MCF 10A (cell line): ENCODE data around the gene MTHFD2. TPM values are rescaled to one million over a fixed set of nuclear protein-coding genes. Genes with fewer than 3 reads are reported as not detected.

Experiments used
- BruUV-seq: library from RNA; stranded (reverse); fragments of 400-500 nt; replicated peaks from 2 replicates; lab custom pipeline; 2021; lab: Mats Ljungman, UMichigan
- CTCF ChIA-PET: fragments of 300-600 bp; sonication (Branson Sonifier 250); formaldehyde crosslinking; extraction: SDS; loops from one replicate; lab custom pipeline; 2021; ENCODE audit warnings: antibody characterized with exemption, inconsistent platforms; lab: Yijun Ruan, JAX
- POLR2A ChIA-PET: fragments of 300-600, 350-650 bp; sonication (Branson Sonifier 250); formaldehyde crosslinking; extraction: SDS; loops from one replicate; lab custom pipeline; 2020; ENCODE audit warnings: antibody characterized with exemption, inconsistent platforms; lab: Yijun Ruan, JAX
- DNase-seq: peaks from one replicate; pipeline ENCODE4 v3.0.0-alpha.2; 2018; ENCODE audit not compliant: unreplicated experiment
- H3K27ac Mint-ChIP-seq: one replicate; pipeline ENCODE4 v1.8.0; 2022; ENCODE audit warnings: mild to moderate bottlenecking, low read depth, mixed read lengths; ENCODE audit not compliant: unreplicated experiment
- H3K27me3 Mint-ChIP-seq: one replicate; pipeline ENCODE4 v1.8.0; 2022; ENCODE audit warnings: mixed read lengths; ENCODE audit not compliant: insufficient read depth, unreplicated experiment
- H3K36me3 Mint-ChIP-seq: one replicate; pipeline ENCODE4 v1.8.0; 2022; ENCODE audit warnings: mild to moderate bottlenecking, moderate library complexity, mixed read lengths; ENCODE audit not compliant: insufficient read depth, unreplicated experiment
- H3K4me1 Mint-ChIP-seq: one replicate; pipeline ENCODE4 v1.8.0; 2022; ENCODE audit warnings: mixed read lengths; ENCODE audit not compliant: insufficient read depth, unreplicated experiment
- H3K4me3 Mint-ChIP-seq: one replicate; pipeline ENCODE4 v1.8.0; 2022; ENCODE audit warnings: mild to moderate bottlenecking, moderate library complexity, mixed read lengths; ENCODE audit not compliant: unreplicated experiment
- H3K9me3 Mint-ChIP-seq: one replicate; pipeline ENCODE4 v1.8.0; 2022; ENCODE audit warnings: mixed read lengths; ENCODE audit not compliant: unreplicated experiment
- CTCF ChIP-seq: fragments of 200-600 bp; IDR thresholded peaks from one replicate; pipeline ENCODE4 v1.8.0; 2022; ENCODE audit warnings: antibody characterized with exemption, mild to moderate bottlenecking; ENCODE audit not compliant: unreplicated experiment
- intact Hi-C: fragments of 100-400 bp; cut with micrococcal nuclease; formaldehyde crosslinking; loops from 2 replicates; pipeline ENCODE4 v1.14.1; 2022
- total RNA-seq: library from RNA; stranded (reverse); gene quantifications from 2 replicates; pipeline ENCODE4 v1.2.3, GENCODE V29; 2022

Gene MTHFD2
- total RNA-seq, 1 experiment from 2014 or later, result 470 TPM

- Mint-ChIP-seq H3K9me3 (no peaks in the 10 kb centered on the region), H3K27ac (no peak overlapping the region), H3K4me1 (peaks cover 23% of the 10 kb centered on the region), H3K27me3 (no peaks in the 10 kb centered on the region), H3K36me3 (peaks cover 18% of the 10 kb centered on the region), H3K4me3 (no peak overlapping the region)
- POLR2A ChIA-PET, result interaction anchor here (0.7 to 5.6 kb wide), 7 partner anchors 9 to 369 kb away, joined by 3 to 148 read pairs (median 5); partner anchors contain the start of gene MOB1A
- no peak for DNase-seq
- CTCF ChIA-PET, result interaction anchor here (0.6 kb wide), 1 partner anchor 962 kb away, joined by 3 read pairs; no protein-coding TSS in a partner anchor
- no peak for TF ChIP-seq CTCF
- no TSS peak for BruUV-seq
- intact Hi-C loops, result no loop called here
Observed at GRCh38 chr2:74197049-74197448, 1.4 kb upstream of the MTHFD2 start.

- ChIA-PET POLR2A (interaction anchor here (0.7 to 5.6 kb wide), 12 partner anchors 9 to 243 kb away, joined by 3 to 148 read pairs (median 6); partner anchors contain the start of genes BOLA3 and MOB1A), CTCF (interaction anchor here (0.5 to 1.2 kb wide), 6 partner anchors 9 to 429 kb away, joined by 3 read pairs; no protein-coding TSS in a partner anchor)
- Mint-ChIP-seq H3K9me3 (no peaks in the 10 kb centered on the region), H3K4me3 (peak overlapping the region; percentile 94), H3K4me1 (peaks cover 23% of the 10 kb centered on the region), H3K36me3 (peaks cover 25% of the 10 kb centered on the region), H3K27ac (peak overlapping the region; percentile 97), H3K27me3 (no peaks in the 10 kb centered on the region)
- no peak for TF ChIP-seq CTCF
- intact Hi-C loops, result loop anchor here (1.0 to 2.0 kb wide), 2 partner anchors 10 to 77 kb away; no protein-coding TSS in a partner anchor
- no peak for DNase-seq
- BruUV-seq, result TSS peak; percentile 66
Observed at GRCh38 chr2:74198023-74198460, 373 bp upstream of the MTHFD2 start.

- no peak for TF ChIP-seq CTCF
- no peak for DNase-seq
- POLR2A ChIA-PET, result interaction anchor here (0.7 to 5.6 kb wide), 19 partner anchors 11 to 435 kb away, joined by 3 to 148 read pairs (median 4); partner anchors contain the start of genes BOLA3, MOB1A and STAMBP
- Mint-ChIP-seq H3K36me3 (peaks cover 34% of the 10 kb centered on the region), H3K4me1 (peaks cover 31% of the 10 kb centered on the region), H3K27me3 (no peaks in the 10 kb centered on the region), H3K4me3 (peak overlapping the region; percentile 94), H3K27ac (peak overlapping the region; percentile 97), H3K9me3 (no peaks in the 10 kb centered on the region)
- intact Hi-C loops, result loop anchor here (1.0 to 2.0 kb wide), 2 partner anchors 21 to 78 kb away; partner anchors contain the start of gene MOB1A
- no TSS peak for BruUV-seq
- CTCF ChIA-PET, result interaction anchor here (0.6 to 1.7 kb wide), 5 partner anchors 19 to 1921 kb away, joined by 3 to 4 read pairs (median 4); no protein-coding TSS in a partner anchor
Observed at GRCh38 chr2:74199275-74199701, 873 bp downstream of the MTHFD2 start.

GRCh38 chr2:74199871-74200305, 1.5 kb downstream of the MTHFD2 start:
- peak overlapping the region; percentile 94 for H3K4me3 Mint-ChIP-seq
- BruUV-seq, result TSS peak; percentile 27
- H3K27me3 Mint-ChIP-seq, result no peaks in the 10 kb centered on the region
- intact Hi-C loops, result loop anchor here (1.0 to 2.0 kb wide), 2 partner anchors 22 to 79 kb away; partner anchors contain the start of gene MOB1A
- H3K9me3 Mint-ChIP-seq, result no peaks in the 10 kb centered on the region
- no peak for TF ChIP-seq CTCF
- peak overlapping the region; percentile 97 for H3K27ac Mint-ChIP-seq
- peaks cover 37% of the 10 kb centered on the region for H3K4me1 Mint-ChIP-seq
- no peak for DNase-seq
- H3K36me3 Mint-ChIP-seq, result peaks cover 40% of the 10 kb centered on the region
- POLR2A ChIA-PET, result interaction anchor here (0.7 to 5.6 kb wide), 16 partner anchors 12 to 436 kb away, joined by 3 to 148 read pairs (median 4); partner anchors contain the start of genes BOLA3, MOB1A and STAMBP
- CTCF ChIA-PET, result interaction anchor here (0.6 to 1.7 kb wide), 7 partner anchors 19 to 378 kb away, joined by 3 to 7 read pairs (median 4); no protein-coding TSS in a partner anchor
